Dermis microvascular lymphatic vessel endothelial cell (primary cell): Measurements from ENCODE around the gene NET1. TPM values are rescaled to one million over a fixed set of nuclear protein-coding genes. Genes with fewer than 3 reads are reported as not detected.
A peak's percentile ranks its signal among the peaks of the same experiment; 100 is the strongest.
"Not testable (repeated sequence)": the region's sequence is repeated elsewhere in the genome, so short reads cannot be mapped to it uniquely, and the experiment has no call there.

Source experiments
- DNase-seq, 2 donors: peaks; one replicate each; pipeline versions ENCODE4 v3.0.0 to v3.0.0-alpha.2; 2010; ENCODE audit warnings: low read depth in 2 of 2
- total RNA-seq: library from RNA; depleted of rRNA; stranded (reverse); fragments of >200 nt; gene quantifications from 2 replicates; pipeline ENCODE4 v1.2.1, GENCODE V29; 2014

NET1 gene
- total RNA-seq, 1 donor from 2014 or later: 20.7 TPM

GRCh38 chr10:5396556-5397300 is 15.6 kb upstream of the NET1 start:
- no peak for DNase-seq

GRCh38 chr10:5399332-5399731 is 13.0 kb upstream of the NET1 start:
- DNase-seq: no peak

GRCh38 chr10:5400468-5401240 is 11.7 kb upstream of the NET1 start:
- no peak for DNase-seq

- no peak for DNase-seq
These were observed 9.6 kb upstream of the NET1 start for GRCh38 chr10:5402798-5403197.

GRCh38 chr10:5404208-5405041 is 7.9 kb upstream of the NET1 start, which contains the start of gene TUBAL3:
TUBAL3 (minus strand) TSS chr10:5404828; CDS start chr10:5404792, 36 bp downstream.
- peak in 1 of 2 donors; percentile 51 for DNase-seq

DNA sequence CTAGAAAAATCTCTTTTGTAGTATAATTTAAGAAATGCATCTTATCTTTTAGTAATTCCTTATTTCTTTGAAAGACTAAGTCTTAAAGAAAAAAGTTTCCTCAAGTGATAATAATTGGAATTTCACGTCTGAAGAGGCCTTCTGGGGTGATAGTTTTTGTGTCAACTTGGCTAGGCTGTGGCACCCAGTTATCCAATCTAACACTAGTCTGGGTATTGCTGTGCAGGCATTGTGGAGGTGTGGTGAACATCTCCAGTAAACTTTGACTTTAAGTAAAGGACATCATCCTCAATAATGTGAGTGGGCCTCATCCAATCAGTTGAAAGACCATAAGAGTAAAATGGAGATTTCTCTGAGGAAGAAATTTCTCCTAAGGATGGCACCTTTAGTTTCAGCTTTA is 5.4 kb upstream of the NET1 start:
- no peak for DNase-seq

DNA sequence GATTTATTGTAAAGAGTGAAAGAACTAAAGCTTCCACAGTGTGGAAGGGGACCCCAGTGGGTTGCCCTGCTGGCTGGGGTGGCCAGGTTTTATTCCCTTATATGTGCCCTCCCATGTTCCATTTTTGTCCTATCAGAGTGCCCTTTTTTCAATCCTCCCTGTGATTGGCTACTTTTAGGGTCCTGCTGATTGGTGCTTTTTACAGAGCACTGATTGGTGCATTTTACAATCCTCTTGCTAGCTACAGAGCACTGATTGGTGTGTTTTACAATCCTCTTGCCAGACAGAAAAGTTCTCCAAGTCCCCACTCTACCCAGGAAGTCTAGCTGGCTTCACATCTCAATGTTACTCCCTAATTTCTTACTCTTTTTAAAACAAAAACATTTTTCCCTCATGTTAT is 1.6 kb upstream of the NET1 start:
- DNase-seq: not testable (repeated sequence)

- DNase-seq: no peak
These were observed 448 bp upstream of the NET1 start for GRCh38 chr10:5411941-5412276.

GRCh38 chr10:5413012-5413938 is 918 bp downstream of the NET1 start:
- DNase-seq: peak in 1 of 2 donors; percentile 40

GRCh38 chr10:5416981-5417380 is 4.6 kb downstream of the NET1 start:
- DNase-seq: peak in 1 of 2 donors; percentile 30

- DNase-seq: no peak
These were observed 6.2 kb downstream of the NET1 start for GRCh38 chr10:5418584-5418983.

DNA sequence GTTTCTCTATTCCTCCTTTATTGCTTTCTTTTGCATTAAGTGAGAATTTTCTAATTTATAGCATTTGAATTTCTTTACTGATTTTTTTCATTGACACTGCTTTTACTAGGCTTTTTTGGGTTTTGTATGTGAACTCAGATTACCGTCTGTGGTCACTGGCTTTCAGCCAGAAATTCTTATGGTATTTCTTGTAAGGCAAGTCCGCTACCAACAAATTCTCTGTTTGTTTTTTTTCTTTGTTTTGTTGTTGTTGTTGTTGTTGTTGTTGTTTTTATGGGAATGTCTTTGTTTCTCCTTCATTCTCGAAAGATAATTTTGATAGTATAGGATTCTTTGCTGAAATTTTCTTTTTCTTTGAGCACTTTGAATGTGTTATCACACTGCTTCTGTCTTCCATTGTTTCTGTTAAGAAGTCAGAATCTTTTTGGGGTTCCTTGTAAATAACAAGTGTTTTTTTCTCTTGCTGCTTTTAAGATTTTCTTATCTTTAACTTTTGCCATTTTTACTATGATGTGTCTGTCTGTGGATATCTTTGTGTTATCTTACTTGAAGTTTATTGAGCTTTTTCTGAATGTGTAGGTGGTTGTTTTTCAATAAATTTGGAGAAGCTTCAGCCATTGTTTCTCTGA is 7.2 kb downstream of the NET1 start:
- no peak for DNase-seq

DNA sequence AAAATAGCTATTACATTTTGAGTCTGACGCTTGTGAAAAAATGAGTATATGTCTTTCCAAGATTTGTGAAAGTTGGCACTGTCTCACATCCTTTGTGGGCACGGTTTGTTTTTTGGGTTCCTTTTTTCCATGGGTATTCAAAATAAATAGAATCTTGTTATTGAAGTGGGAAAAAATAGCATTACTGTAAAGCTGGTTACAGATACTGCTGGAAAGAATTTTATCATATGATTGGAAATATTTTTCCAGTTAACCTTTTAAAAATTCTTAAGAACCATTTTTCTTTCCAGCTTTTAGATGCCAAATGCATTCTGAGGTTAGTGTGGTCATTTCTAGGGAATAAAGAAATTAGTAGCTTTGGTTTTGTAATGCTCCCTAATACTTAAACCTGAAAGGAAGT is 11.4 kb downstream of the NET1 start:
- no peak for DNase-seq

- DNase-seq: no peak
These were observed 12.4 kb downstream of the NET1 start for GRCh38 chr10:5424751-5425150.

- DNase-seq: no peak
These were observed 15.8 kb downstream of the NET1 start for GRCh38 chr10:5428133-5428532.

GRCh38 chr10:5433182-5433581 is 20.8 kb downstream of the NET1 start:
- no peak for DNase-seq

DNA sequence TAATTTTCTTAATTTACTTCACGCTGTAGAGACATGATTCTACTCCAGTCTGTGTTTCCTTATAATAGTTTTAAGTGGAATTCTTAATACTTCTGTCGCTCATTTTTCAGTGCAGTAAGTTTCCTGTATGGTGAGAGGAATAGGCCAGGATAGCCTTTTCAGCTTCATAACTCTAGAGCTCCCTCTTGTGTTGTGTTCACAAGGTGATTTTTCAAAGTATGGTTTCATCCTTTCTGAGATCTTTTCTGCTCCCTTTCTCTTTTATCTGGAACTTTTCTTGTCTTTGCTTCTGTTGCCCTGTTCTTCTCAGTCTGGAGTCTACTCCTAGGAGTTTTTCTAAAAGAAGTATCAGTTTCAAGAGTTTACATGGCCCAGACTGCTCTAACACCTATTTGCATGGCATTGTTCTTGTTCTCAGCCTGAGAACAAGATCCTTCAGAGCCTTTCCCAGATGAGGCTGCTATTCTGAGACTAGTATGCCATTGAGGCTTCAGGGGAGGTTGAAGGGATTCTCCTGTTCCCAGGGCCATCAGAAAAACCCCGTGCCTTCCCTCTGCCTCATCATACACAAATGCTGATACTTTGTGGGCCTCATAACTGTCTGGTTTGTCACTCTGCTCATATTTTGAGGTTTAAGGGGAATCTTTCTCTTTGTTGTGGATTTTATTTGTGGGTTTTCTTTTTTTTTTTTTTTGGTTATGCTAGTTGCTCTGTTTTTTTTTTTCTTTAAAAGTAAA is 21.8 kb downstream of the NET1 start:
- DNase-seq: peak; percentile 68 to 72

GRCh38 chr10:5435328-5435727 is 23.0 kb downstream of the NET1 start:
- no peak for DNase-seq

DNA sequence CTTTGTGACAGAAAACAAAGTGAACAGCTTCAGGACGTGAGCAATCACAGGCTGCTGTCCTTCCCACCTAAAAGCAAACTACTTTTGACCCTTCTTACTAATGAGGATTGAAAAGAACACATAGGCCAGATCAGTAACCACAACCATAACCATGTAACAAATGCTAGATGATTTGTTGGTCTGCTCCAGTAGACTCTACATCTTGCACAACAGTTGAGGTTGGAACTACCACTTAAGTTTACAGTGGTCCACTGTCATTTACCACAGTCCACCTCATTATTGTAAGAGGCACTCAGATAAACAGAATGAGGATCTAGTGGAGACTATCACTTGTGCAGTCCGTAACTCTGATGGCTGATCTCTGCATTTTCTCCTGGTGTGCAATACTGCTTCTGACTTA is 27.8 kb downstream of the NET1 start:
- no peak for DNase-seq

- DNase-seq: no peak
These were observed 28.7 kb downstream of the NET1 start for GRCh38 chr10:5441106-5441505.
